Neural cell (in vitro differentiated cells): Measurements from ENCODE around the gene COL1A1. TPM values are rescaled to one million over a fixed set of nuclear protein-coding genes. Genes with fewer than 3 reads are reported as not detected.

Experiments used
- H2AFZ ChIP-seq: fragments of 200-600, 300-800 bp; sonication (generic), shearing (Covaris generic); 2 replicates; pipeline ENCODE4 v1.6.0; 2014; ENCODE audit warnings: low read depth, mild to moderate bottlenecking, antibody characterized with exemption, low read length, moderate library complexity
- H3F3A ChIP-seq: fragments of 200-600 bp; shearing (Covaris generic); 2 replicates; pipeline ENCODE4 v1.6.1; 2016; ENCODE audit warnings: mild to moderate bottlenecking, moderate library complexity, mixed read lengths, antibody characterized with exemption, low read length; ENCODE audit not compliant: insufficient read depth, poor library complexity, severe bottlenecking
- H3K27ac ChIP-seq: fragments of 200-600, 300-800 bp; sonication (generic), shearing (Covaris generic); 2 replicates; pipeline ENCODE4 v1.5.1; 2014; ENCODE audit warnings: mild to moderate bottlenecking, low read length, moderate library complexity
- H3K27me3 ChIP-seq: fragments of 300-800, 200-600 bp; sonication (generic), shearing (Covaris generic); 2 replicates; pipeline ENCODE4 v1.6.0; 2014; ENCODE audit warnings: mild to moderate bottlenecking, low read depth, low read length, moderate library complexity; ENCODE audit not compliant: insufficient read depth
- H3K36me3 ChIP-seq: fragments of 300-800, 200-600 bp; sonication (generic), shearing (Covaris generic); 2 replicates; pipeline ENCODE4 v1.5.1; 2014; ENCODE audit warnings: mild to moderate bottlenecking, antibody characterized with exemption, low read length, moderate library complexity; ENCODE audit not compliant: insufficient read depth
- H3K4me2 ChIP-seq: fragments of 300-800, 200-600 bp; sonication (generic), shearing (Covaris generic); 2 replicates; pipeline ENCODE4 v1.6.0; 2014; ENCODE audit warnings: mild to moderate bottlenecking, low read length
- H3K4me3 ChIP-seq: fragments of 300-800, 200-600 bp; sonication (generic), shearing (Covaris generic); 2 replicates; pipeline ENCODE4 v1.5.1; 2014; ENCODE audit warnings: mild to moderate bottlenecking, low read length, moderate library complexity
- H3K79me2 ChIP-seq: fragments of 200-600 bp; shearing (Covaris generic); replicated peaks from 2 replicates; pipeline ENCODE4 v1.6.0; 2014; ENCODE audit warnings: mild to moderate bottlenecking, low read length, moderate library complexity; ENCODE audit not compliant: insufficient read depth
- H3K9ac ChIP-seq: fragments of 300-800, 200-600 bp; sonication (generic), shearing (Covaris generic); 2 replicates; pipeline ENCODE4 v1.6.1; 2016; ENCODE audit warnings: mild to moderate bottlenecking, low read length, mixed read lengths
- H3K9me2 ChIP-seq: fragments of 200-600 bp; shearing (Covaris generic); 2 replicates; pipeline ENCODE4 v1.6.1; 2016; ENCODE audit warnings: mild to moderate bottlenecking, low read length, mixed read lengths; ENCODE audit not compliant: insufficient read depth
- H3K9me3 ChIP-seq: fragments of 200-600, 300-800 bp; sonication (generic), shearing (Covaris generic); 2 replicates; pipeline ENCODE4 v1.6.1; 2016; ENCODE audit warnings: mild to moderate bottlenecking, mixed run types, low read length, moderate library complexity, mixed read lengths
- H4K20me1 ChIP-seq: fragments of 200-600 bp; shearing (Covaris generic); 2 replicates; pipeline ENCODE4 v1.6.1; 2016; ENCODE audit warnings: mild to moderate bottlenecking, mixed run types; ENCODE audit not compliant: insufficient read depth
- EP300 ChIP-seq: fragments of 450-650 bp; conservative IDR thresholded peaks from 2 replicates; pipeline ENCODE4 v1.6.1; 2014; ENCODE audit warnings: antibody characterized with exemption, mild to moderate bottlenecking, moderate library complexity; ENCODE audit not compliant: poor library complexity, severe bottlenecking
- EZH2 ChIP-seq: fragments of 200-600, 300-800 bp; shearing (Covaris generic), sonication (generic); IDR thresholded peaks from 2 replicates; pipeline ENCODE4 v1.6.1; 2014; ENCODE audit warnings: antibody characterized with exemption, low read length, borderline replicate concordance, mild to moderate bottlenecking; ENCODE audit not compliant: insufficient read depth, poor library complexity, severe bottlenecking
- MXI1 ChIP-seq: fragments of 450-650 bp; conservative IDR thresholded peaks from 2 replicates; pipeline ENCODE4 v1.6.1; 2014; ENCODE audit warnings: antibody characterized with exemption, mild to moderate bottlenecking; ENCODE audit not compliant: poor library complexity, severe bottlenecking
- POLR2AphosphoS5 ChIP-seq: IDR thresholded peaks from 2 replicates; pipeline ENCODE4 v1.6.1; 2012
- RAD21 ChIP-seq: fragments of 450-650 bp; conservative IDR thresholded peaks from 2 replicates; pipeline ENCODE4 v1.6.1; 2014; ENCODE audit warnings: antibody characterized with exemption, mild to moderate bottlenecking, moderate library complexity
- SMC3 ChIP-seq: fragments of 450-650 bp; conservative IDR thresholded peaks from 2 replicates; pipeline ENCODE4 v1.6.1; 2014; ENCODE audit warnings: antibody characterized with exemption, mild to moderate bottlenecking, moderate library complexity; ENCODE audit not compliant: poor library complexity
- TAF1 ChIP-seq: IDR thresholded peaks from 2 replicates; pipeline ENCODE4 v1.6.1; 2012; ENCODE audit warnings: low read depth
- polyA plus RNA-seq: library from polyadenylated mRNA; depleted of rRNA; stranded (reverse); fragments of >200 nt; gene quantifications from 2 replicates; pipeline ENCODE4 v1.2.3, GENCODE V29; 2014
- TF ChIP-seq, protein P1 (sequence below): IDR thresholded peaks from 2 replicates; pipeline ENCODE4 v1.6.1; 2012; ENCODE audit warnings: borderline replicate concordance
- TF ChIP-seq, protein P2 (sequence below): fragments of 450-650 bp; IDR thresholded peaks from 2 replicates; pipeline ENCODE4 v1.5.1; 2014; ENCODE audit warnings: antibody characterized with exemption, mild to moderate bottlenecking, moderate library complexity; ENCODE audit not compliant: poor library complexity, severe bottlenecking

Gene COL1A1
- polyA plus RNA-seq, 1 donor from 2014 or later: 0.14 TPM

DNA sequence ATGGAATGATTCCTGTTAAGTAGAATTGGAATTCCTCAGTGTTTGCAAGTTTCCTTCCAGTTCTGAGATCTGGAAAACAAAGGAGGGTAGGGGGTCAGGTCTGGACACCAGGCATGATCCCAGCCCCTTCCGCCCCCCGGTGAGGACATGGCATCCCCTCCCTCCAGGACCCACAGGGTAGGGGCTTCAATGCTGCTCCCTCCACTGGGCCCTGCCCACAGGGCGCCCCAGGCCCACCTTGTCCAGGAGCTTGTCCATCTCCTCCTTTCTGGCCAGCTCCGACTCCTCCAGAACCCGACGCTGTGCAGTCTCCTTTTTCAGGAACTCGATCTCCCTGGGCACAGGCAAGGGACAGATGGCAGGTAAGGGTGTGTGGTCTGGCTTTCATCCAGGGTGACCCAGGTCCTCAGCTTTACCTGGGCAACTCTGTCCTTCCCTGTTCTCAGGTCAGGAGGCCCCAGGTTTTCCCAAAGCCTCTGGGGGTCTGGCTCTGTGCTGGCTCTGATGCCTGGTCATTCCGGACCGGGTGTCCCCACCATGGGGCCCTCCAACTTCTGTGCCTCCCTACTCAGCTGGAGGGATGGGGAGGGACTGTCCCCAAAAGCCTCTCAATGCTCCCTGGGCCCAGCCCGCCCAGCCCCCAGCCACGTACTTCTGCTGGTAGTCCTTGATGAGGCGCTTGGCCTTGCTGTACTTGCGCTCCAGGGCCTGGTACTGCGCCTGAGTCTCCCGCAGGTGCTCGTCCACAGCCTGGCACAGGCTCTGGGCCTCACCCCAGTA lies 65.9 kb downstream of the COL1A1 start:
- Histone ChIP-seq H3K9me3 (no peaks in the 10 kb centered on the region), H4K20me1 (no peaks in the 10 kb centered on the region), H3K9ac (no peak overlapping the region), H3K79me2 (no peaks in the 10 kb centered on the region), H3K4me3 (no peak overlapping the region), H3F3A (no peaks in the 10 kb centered on the region), H3K36me3 (peaks cover 13% of the 10 kb centered on the region), H3K4me2 (no peak overlapping the region), H3K27ac (no peak overlapping the region), H2AFZ (no peak overlapping the region), H3K9me2 (no peaks in the 10 kb centered on the region), H3K27me3 (no peaks in the 10 kb centered on the region)
- TF ChIP-seq MXI1 (no peak), RAD21 (no peak), POLR2AphosphoS5 (no peak), SMC3 (no peak), EP300 (no peak), EZH2 (no peak), TAF1 (no peak)
- TF ChIP-seq, protein P1, sequence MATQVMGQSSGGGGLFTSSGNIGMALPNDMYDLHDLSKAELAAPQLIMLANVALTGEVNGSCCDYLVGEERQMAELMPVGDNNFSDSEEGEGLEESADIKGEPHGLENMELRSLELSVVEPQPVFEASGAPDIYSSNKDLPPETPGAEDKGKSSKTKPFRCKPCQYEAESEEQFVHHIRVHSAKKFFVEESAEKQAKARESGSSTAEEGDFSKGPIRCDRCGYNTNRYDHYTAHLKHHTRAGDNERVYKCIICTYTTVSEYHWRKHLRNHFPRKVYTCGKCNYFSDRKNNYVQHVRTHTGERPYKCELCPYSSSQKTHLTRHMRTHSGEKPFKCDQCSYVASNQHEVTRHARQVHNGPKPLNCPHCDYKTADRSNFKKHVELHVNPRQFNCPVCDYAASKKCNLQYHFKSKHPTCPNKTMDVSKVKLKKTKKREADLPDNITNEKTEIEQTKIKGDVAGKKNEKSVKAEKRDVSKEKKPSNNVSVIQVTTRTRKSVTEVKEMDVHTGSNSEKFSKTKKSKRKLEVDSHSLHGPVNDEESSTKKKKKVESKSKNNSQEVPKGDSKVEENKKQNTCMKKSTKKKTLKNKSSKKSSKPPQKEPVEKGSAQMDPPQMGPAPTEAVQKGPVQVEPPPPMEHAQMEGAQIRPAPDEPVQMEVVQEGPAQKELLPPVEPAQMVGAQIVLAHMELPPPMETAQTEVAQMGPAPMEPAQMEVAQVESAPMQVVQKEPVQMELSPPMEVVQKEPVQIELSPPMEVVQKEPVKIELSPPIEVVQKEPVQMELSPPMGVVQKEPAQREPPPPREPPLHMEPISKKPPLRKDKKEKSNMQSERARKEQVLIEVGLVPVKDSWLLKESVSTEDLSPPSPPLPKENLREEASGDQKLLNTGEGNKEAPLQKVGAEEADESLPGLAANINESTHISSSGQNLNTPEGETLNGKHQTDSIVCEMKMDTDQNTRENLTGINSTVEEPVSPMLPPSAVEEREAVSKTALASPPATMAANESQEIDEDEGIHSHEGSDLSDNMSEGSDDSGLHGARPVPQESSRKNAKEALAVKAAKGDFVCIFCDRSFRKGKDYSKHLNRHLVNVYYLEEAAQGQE: no peak

DNA sequence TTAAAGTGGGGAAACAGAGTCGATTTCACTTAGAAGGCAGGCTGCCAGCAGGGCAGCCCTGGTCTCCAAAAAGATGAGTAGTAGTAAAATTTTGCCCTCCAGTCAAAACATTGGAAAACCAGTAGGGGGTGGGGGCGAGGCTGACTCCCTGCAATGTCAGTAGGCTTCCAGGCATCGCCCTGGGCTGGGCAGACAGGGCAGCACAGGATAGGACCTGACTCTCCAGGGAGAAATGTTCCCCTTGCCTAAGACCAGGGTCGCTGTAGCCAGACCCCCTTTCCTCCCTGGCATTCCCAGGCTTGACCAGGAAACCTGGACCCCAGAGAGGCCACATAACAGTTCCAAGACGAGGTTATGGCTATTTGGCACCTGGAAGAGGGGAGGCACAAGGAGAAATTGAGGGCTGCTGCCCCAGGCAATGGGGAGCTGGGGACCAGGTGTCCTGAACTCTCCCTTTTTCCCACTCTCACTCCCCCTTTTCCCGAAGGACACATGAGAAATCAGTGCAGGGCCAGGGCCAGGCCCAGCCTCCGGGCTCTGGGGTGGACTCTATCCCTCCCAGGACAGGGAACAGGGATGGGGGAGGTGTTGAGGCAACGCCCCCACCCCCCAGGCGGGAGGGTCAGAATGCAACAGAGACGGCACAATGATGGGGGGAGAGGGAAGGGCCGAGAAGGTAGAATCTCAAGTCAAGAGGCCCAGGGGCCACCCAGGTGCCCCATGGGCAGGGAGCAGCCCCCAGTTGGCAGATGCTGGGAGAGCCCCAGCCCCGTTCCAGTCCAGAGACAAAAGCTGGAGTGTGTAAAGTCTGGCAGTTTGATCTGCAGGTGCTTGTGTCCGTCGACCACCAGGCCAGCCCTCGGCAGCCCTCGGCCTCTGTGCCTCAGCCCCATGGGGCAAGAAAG lies 67.0 kb downstream of the COL1A1 start:
- no peaks in the 10 kb centered on the region for H3K9me3 ChIP-seq
- no peak overlapping the region for H3K9ac ChIP-seq
- peaks cover 8% of the 10 kb centered on the region for H3K36me3 ChIP-seq
- no peak overlapping the region for H2AFZ ChIP-seq
- H3K9me2 ChIP-seq: no peaks in the 10 kb centered on the region
- no peak overlapping the region for H3K4me3 ChIP-seq
- H3K79me2 ChIP-seq: no peaks in the 10 kb centered on the region
- no peaks in the 10 kb centered on the region for H4K20me1 ChIP-seq
- TF ChIP-seq RAD21 (no peak), EP300 (no peak), MXI1 (no peak)
- no peak overlapping the region for H3K4me2 ChIP-seq
- no peaks in the 10 kb centered on the region for H3K27me3 ChIP-seq
- H3K27ac ChIP-seq: no peak overlapping the region
- H3F3A ChIP-seq: no peaks in the 10 kb centered on the region

DNA sequence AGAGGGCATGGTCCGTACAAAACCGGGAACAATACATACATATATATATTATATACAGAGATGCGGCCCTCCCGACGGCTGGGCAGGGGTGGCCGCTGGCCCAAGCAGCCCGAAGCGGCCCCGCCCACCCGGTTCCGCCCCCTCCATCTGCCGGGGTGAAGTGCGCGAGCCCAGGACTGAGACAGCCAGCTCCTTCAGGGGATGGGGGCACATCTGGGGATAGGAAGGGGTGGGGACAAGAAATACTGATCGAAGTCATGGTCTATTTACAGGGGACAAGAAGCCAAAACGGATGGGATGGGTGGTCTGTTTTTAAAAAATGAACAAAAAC lies 67.7 kb downstream of the COL1A1 start:
- no peak overlapping the region for H3K4me3 ChIP-seq
- H3K27ac ChIP-seq: no peak overlapping the region
- no peak overlapping the region for H3K9ac ChIP-seq
- TF ChIP-seq SMC3 (no peak), MXI1 (no peak), EP300 (no peak), RAD21 (no peak), POLR2AphosphoS5 (no peak), EZH2 (no peak), TAF1 (no peak)
- TF ChIP-seq, protein P2, sequence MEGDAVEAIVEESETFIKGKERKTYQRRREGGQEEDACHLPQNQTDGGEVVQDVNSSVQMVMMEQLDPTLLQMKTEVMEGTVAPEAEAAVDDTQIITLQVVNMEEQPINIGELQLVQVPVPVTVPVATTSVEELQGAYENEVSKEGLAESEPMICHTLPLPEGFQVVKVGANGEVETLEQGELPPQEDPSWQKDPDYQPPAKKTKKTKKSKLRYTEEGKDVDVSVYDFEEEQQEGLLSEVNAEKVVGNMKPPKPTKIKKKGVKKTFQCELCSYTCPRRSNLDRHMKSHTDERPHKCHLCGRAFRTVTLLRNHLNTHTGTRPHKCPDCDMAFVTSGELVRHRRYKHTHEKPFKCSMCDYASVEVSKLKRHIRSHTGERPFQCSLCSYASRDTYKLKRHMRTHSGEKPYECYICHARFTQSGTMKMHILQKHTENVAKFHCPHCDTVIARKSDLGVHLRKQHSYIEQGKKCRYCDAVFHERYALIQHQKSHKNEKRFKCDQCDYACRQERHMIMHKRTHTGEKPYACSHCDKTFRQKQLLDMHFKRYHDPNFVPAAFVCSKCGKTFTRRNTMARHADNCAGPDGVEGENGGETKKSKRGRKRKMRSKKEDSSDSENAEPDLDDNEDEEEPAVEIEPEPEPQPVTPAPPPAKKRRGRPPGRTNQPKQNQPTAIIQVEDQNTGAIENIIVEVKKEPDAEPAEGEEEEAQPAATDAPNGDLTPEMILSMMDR: no peak
- TF ChIP-seq, protein P1: no peak
- H3K4me2 ChIP-seq: no peak overlapping the region
- H3K27me3 ChIP-seq: no peaks in the 10 kb centered on the region
- no peaks in the 10 kb centered on the region for H3F3A ChIP-seq
- peaks cover 3% of the 10 kb centered on the region for H3K36me3 ChIP-seq
- H2AFZ ChIP-seq: no peak overlapping the region
- H3K79me2 ChIP-seq: peaks cover 3% of the 10 kb centered on the region
- H4K20me1 ChIP-seq: no peaks in the 10 kb centered on the region
- no peaks in the 10 kb centered on the region for H3K9me3 ChIP-seq
- no peaks in the 10 kb centered on the region for H3K9me2 ChIP-seq
